ENCODE data around the gene GLRX5. TPM values are rescaled to one million over a fixed set of nuclear protein-coding genes. Genes with fewer than 3 reads are reported as not detected.

Gene GLRX5
- total RNA-seq, 1 donor from 2014 or later: 34.2 TPM

Other genes starting within 250 kb of the GLRX5 start
- gene CLMN, start 215.1 kb upstream of the GLRX5 start, total RNA-seq: 47.4 TPM
- gene SYNE3, start 18.4 kb upstream of the GLRX5 start, total RNA-seq: 179 TPM
- gene TCL1B, start 151.4 kb downstream of the GLRX5 start, total RNA-seq: not detected
- not detected for gene TCL1A, start 179.1 kb downstream of the GLRX5 start, total RNA-seq

Data from mesenteric fat pad (tissue), 1 donor.